ENCODE measurements around the gene CD58.
"Not testable (repeated sequence)": the region's sequence is repeated elsewhere in the genome, so short reads cannot be mapped to it uniquely, and the experiment has no call there.

The CD58 gene

DNA sequence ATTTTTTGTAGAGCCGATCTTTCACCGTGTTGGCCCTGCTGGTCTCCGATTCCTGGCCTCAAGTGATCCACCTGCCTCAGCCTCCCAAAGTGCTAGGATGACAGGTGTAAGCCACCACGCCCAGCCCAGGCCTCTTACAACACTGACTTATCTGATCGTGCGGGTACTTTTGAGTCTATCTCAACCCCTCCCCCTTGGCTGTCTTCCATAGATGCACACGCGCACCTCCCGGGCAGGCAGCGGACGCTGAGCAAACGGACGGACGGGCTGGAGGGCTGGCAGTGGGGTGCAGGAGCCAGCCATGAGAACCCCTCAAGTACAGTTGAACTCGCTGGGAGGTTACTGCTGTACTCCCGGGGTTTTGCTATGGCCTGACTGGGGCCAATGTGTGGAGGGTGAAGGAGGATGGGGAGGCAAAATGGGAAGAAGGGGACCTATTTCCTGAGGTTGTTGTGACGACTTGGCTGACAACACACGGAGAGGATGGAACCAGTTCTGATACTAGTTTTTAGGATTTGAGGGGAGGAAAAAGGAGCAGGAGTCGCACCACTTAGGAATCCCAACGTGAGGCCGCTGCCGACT, 959 bp downstream of the CD58 start:
- H3K9me3 ChIP-seq (ENCODE audit: control insufficient read depth, low read length), result no peaks in the 10 kb centered on the region
- no peaks in the 10 kb centered on the region for H3K36me3 ChIP-seq (ENCODE audit: control insufficient read depth, insufficient read depth, low read length)
- H3K4me1 ChIP-seq (ENCODE audit: control insufficient read depth, insufficient read depth, low read length, poor library complexity, severe bottlenecking), result peaks cover 18% of the 10 kb centered on the region
- H3K4me3 ChIP-seq (ENCODE audit: insufficient read depth, low read depth, low read length, poor library complexity, severe bottlenecking), result peak overlapping the region; percentile 94
- peak overlapping the region; percentile 93 for H3K27ac ChIP-seq (ENCODE audit: insufficient read depth, low read length, poor library complexity, severe bottlenecking)
- peak; percentile 46 to 56 (median 51) for DNase-seq
- no peaks in the 10 kb centered on the region for H3K27me3 ChIP-seq (replicated peaks; ENCODE audit: control insufficient read depth, insufficient read depth, low read length, poor library complexity, severe bottlenecking)

DNA sequence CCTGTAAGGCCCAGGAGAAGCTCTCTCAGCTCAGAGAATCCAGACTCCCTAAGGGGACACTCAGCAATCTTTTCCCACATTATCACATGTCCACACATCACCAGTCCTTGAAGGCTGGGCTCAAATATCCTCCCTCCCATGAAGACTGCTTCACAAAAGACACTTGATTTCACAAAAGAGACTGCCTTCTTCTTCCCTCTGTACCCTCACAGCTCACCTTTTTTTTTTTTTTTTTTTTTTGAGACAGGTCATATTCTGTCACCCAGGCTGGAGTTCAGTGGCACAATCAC, 1.5 kb downstream of the CD58 start:
- no peaks in the 10 kb centered on the region for H3K36me3 ChIP-seq (ENCODE audit: control insufficient read depth, insufficient read depth, low read length)
- DNase-seq, result no peak
- H3K4me3 ChIP-seq (ENCODE audit: insufficient read depth, low read depth, low read length, poor library complexity, severe bottlenecking), result peak overlapping the region; percentile 94
- peak overlapping the region; percentile 93 for H3K27ac ChIP-seq (ENCODE audit: insufficient read depth, low read length, poor library complexity, severe bottlenecking)
- peaks cover 18% of the 10 kb centered on the region for H3K4me1 ChIP-seq (ENCODE audit: control insufficient read depth, insufficient read depth, low read length, poor library complexity, severe bottlenecking)
- no peaks in the 10 kb centered on the region for H3K27me3 ChIP-seq (replicated peaks; ENCODE audit: control insufficient read depth, insufficient read depth, low read length, poor library complexity, severe bottlenecking)
- H3K9me3 ChIP-seq (ENCODE audit: control insufficient read depth, low read length), result no peaks in the 10 kb centered on the region

DNA sequence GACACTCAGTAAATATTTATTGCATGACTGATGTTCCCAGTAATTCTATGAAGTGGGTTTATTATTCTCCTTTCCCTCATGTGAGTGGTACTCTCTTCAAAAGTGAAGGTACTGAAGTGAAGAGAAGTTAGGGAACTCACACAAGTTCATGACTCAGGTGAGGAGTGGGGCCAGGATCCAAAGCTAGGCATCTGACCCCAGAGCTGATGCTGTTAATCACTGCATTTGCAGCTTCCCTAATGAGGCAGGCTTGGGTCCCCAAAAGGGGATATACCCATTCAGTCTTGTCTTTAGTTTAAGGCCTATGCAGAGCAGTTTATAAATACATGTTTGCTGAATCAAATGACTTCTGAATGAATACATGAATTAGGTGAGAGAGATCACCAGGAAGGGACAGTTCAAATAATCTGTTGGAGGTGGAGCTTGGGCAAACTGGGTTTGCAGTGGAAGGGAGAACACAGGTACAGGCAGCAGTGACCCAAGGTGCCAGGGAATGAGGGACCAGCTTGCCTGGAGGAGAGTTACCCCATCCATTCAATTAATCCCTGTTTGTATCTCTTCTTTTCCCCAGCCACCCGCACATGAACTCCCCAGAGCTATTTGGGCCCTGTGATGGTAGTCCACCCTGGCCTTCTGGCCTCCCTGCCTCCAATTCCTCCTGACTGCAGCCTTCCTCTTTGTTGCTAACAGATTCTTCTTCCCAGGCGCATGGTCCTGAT, 2.0 kb downstream of the CD58 start:
- peaks cover 18% of the 10 kb centered on the region for H3K4me1 ChIP-seq (ENCODE audit: control insufficient read depth, insufficient read depth, low read length, poor library complexity, severe bottlenecking)
- H3K27ac ChIP-seq (ENCODE audit: insufficient read depth, low read length, poor library complexity, severe bottlenecking), result peak overlapping the region; percentile 3
- no peak for DNase-seq
- H3K27me3 ChIP-seq (replicated peaks; ENCODE audit: control insufficient read depth, insufficient read depth, low read length, poor library complexity, severe bottlenecking), result no peaks in the 10 kb centered on the region
- no peaks in the 10 kb centered on the region for H3K9me3 ChIP-seq (ENCODE audit: control insufficient read depth, low read length)
- no peaks in the 10 kb centered on the region for H3K36me3 ChIP-seq (ENCODE audit: control insufficient read depth, insufficient read depth, low read length)
- H3K4me3 ChIP-seq (ENCODE audit: insufficient read depth, low read depth, low read length, poor library complexity, severe bottlenecking), result no peak overlapping the region

- Histone ChIP-seq H3K27me3 (replicated peaks; ENCODE audit: control insufficient read depth, insufficient read depth, low read length, poor library complexity, severe bottlenecking) (no peaks in the 10 kb centered on the region), H3K9me3 (ENCODE audit: control insufficient read depth, low read length) (no peaks in the 10 kb centered on the region), H3K4me1 (ENCODE audit: control insufficient read depth, insufficient read depth, low read length, poor library complexity, severe bottlenecking) (peaks cover 18% of the 10 kb centered on the region), H3K36me3 (ENCODE audit: control insufficient read depth, insufficient read depth, low read length) (no peaks in the 10 kb centered on the region), H3K4me3 (ENCODE audit: insufficient read depth, low read depth, low read length, poor library complexity, severe bottlenecking) (no peak overlapping the region), H3K27ac (ENCODE audit: insufficient read depth, low read length, poor library complexity, severe bottlenecking) (peak overlapping the region; percentile 3)
- DNase-seq, result no peak
These were observed 2.8 kb downstream of the CD58 start for GRCh38 chr1:116567790-116568661.

- Histone ChIP-seq H3K27me3 (replicated peaks; ENCODE audit: control insufficient read depth, insufficient read depth, low read length, poor library complexity, severe bottlenecking) (no peaks in the 10 kb centered on the region), H3K4me1 (ENCODE audit: control insufficient read depth, insufficient read depth, low read length, poor library complexity, severe bottlenecking) (peaks cover 22% of the 10 kb centered on the region), H3K9me3 (ENCODE audit: control insufficient read depth, low read length) (no peaks in the 10 kb centered on the region), H3K36me3 (ENCODE audit: control insufficient read depth, insufficient read depth, low read length) (no peaks in the 10 kb centered on the region), H3K27ac (ENCODE audit: insufficient read depth, low read length, poor library complexity, severe bottlenecking) (no peak overlapping the region), H3K4me3 (ENCODE audit: insufficient read depth, low read depth, low read length, poor library complexity, severe bottlenecking) (no peak overlapping the region)
- no peak for DNase-seq
These were observed 5.6 kb downstream of the CD58 start for GRCh38 chr1:116565222-116565621.

DNA sequence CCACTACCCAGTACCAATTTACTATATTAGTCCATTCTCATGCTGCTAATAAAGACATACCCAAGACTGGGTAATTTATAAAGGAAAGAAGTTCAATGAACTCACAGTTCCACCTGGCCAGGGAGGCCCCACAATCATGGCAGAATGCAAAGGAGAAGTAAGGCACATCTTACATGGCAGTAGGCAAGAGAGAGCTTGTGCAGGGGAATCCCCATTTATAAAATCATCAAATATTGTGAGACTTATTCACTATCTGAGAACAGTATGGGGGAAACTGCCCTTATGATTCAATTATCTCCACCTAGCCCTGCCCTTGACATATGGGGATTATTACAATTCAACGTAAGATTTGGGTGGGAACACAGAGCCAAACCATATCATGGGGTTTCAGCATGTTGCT, 6.4 kb downstream of the CD58 start:
- Histone ChIP-seq H3K27ac (ENCODE audit: insufficient read depth, low read length, poor library complexity, severe bottlenecking) (no peak overlapping the region), H3K27me3 (replicated peaks; ENCODE audit: control insufficient read depth, insufficient read depth, low read length, poor library complexity, severe bottlenecking) (no peaks in the 10 kb centered on the region), H3K9me3 (ENCODE audit: control insufficient read depth, low read length) (no peaks in the 10 kb centered on the region), H3K4me1 (ENCODE audit: control insufficient read depth, insufficient read depth, low read length, poor library complexity, severe bottlenecking) (peaks cover 20% of the 10 kb centered on the region), H3K4me3 (ENCODE audit: insufficient read depth, low read depth, low read length, poor library complexity, severe bottlenecking) (no peak overlapping the region), H3K36me3 (ENCODE audit: control insufficient read depth, insufficient read depth, low read length) (no peaks in the 10 kb centered on the region)
- DNase-seq, result no peak

- not testable (repeated sequence) for H3K4me1 ChIP-seq (ENCODE audit: control insufficient read depth, insufficient read depth, low read length, poor library complexity, severe bottlenecking); H3K4me3 ChIP-seq (ENCODE audit: insufficient read depth, low read depth, low read length, poor library complexity, severe bottlenecking); DNase-seq; H3K36me3 ChIP-seq (ENCODE audit: control insufficient read depth, insufficient read depth, low read length); H3K27ac ChIP-seq (ENCODE audit: insufficient read depth, low read length, poor library complexity, severe bottlenecking); H3K27me3 ChIP-seq (replicated peaks; ENCODE audit: control insufficient read depth, insufficient read depth, low read length, poor library complexity, severe bottlenecking); H3K9me3 ChIP-seq (ENCODE audit: control insufficient read depth, low read length)
These were observed 8.4 kb downstream of the CD58 start for GRCh38 chr1:116562465-116562864.

GRCh38 chr1:116561563-116561962, 9.3 kb downstream of the CD58 start:
- no peak for DNase-seq
- Histone ChIP-seq H3K36me3 (ENCODE audit: control insufficient read depth, insufficient read depth, low read length) (no peaks in the 10 kb centered on the region), H3K27ac (ENCODE audit: insufficient read depth, low read length, poor library complexity, severe bottlenecking) (no peak overlapping the region), H3K9me3 (ENCODE audit: control insufficient read depth, low read length) (no peaks in the 10 kb centered on the region), H3K27me3 (replicated peaks; ENCODE audit: control insufficient read depth, insufficient read depth, low read length, poor library complexity, severe bottlenecking) (no peaks in the 10 kb centered on the region), H3K4me3 (ENCODE audit: insufficient read depth, low read depth, low read length, poor library complexity, severe bottlenecking) (no peak overlapping the region), H3K4me1 (ENCODE audit: control insufficient read depth, insufficient read depth, low read length, poor library complexity, severe bottlenecking) (peaks cover 4% of the 10 kb centered on the region)

GRCh38 chr1:116560704-116561490, 9.9 kb downstream of the CD58 start:
- Histone ChIP-seq H3K27me3 (replicated peaks; ENCODE audit: control insufficient read depth, insufficient read depth, low read length, poor library complexity, severe bottlenecking) (no peaks in the 10 kb centered on the region), H3K36me3 (ENCODE audit: control insufficient read depth, insufficient read depth, low read length) (no peaks in the 10 kb centered on the region), H3K4me3 (ENCODE audit: insufficient read depth, low read depth, low read length, poor library complexity, severe bottlenecking) (no peak overlapping the region), H3K9me3 (ENCODE audit: control insufficient read depth, low read length) (no peaks in the 10 kb centered on the region), H3K27ac (ENCODE audit: insufficient read depth, low read length, poor library complexity, severe bottlenecking) (peak overlapping the region; percentile 14), H3K4me1 (ENCODE audit: control insufficient read depth, insufficient read depth, low read length, poor library complexity, severe bottlenecking) (peaks cover 8% of the 10 kb centered on the region)
- DNase-seq, result no peak
